ENCODE results near the gene ARHGEF26. TPM values are rescaled to one million over a fixed set of nuclear protein-coding genes. Genes with fewer than 3 reads are reported as not detected.

The ARHGEF26 gene
- total and polyA plus RNA-seq, 2 experiments from 2014 or later = 0.40 to 0.65 TPM

GRCh38 chr3:154242766-154243165, 121.6 kb downstream of the ARHGEF26 start:
- no peak for DNase-seq
- H4K20me1 ChIP-seq (ENCODE audit: insufficient read depth) = no peaks in the 10 kb centered on the region
- no peak overlapping the region for H3K9ac ChIP-seq
- H3K36me3 ChIP-seq (ENCODE audit: low read depth) = no peaks in the 10 kb centered on the region
- no peak overlapping the region for H2AFZ ChIP-seq
- no peaks in the 10 kb centered on the region for H3K27me3 ChIP-seq (replicated peaks; ENCODE audit: insufficient read depth)
- H3K4me3 ChIP-seq = no peak overlapping the region
- peaks cover 30% of the 10 kb centered on the region for H3F3A ChIP-seq (ENCODE audit: insufficient read depth)
- peaks cover 29% of the 10 kb centered on the region for H3K4me1 ChIP-seq (ENCODE audit: insufficient read depth)
- no peaks in the 10 kb centered on the region for H3K9me2 ChIP-seq (ENCODE audit: insufficient read depth)
- 79% methylated on average over 4 of the region's 4 CpGs for WGBS, 2 experiments (ENCODE audit: low coverage in 1 of 2, low lambda C conversion rate in 2 of 2, missing lambda C conversion rate in 2 of 2)
- no peaks in the 10 kb centered on the region for H3K79me2 ChIP-seq (ENCODE audit: insufficient read depth)
- no peak for TF ChIP-seq EZH2phosphoT487 (IDR thresholded peaks at IDR 0.05; ENCODE audit: insufficient read depth, low read depth)
- TF ChIP-seq EZH2 (IDR thresholded peaks at IDR 0.05; ENCODE audit: insufficient read depth, poor library complexity, severe bottlenecking) = no peak
- in situ Hi-C loops (cut with MboI) = no loop called here
- H3K9me3 ChIP-seq (ENCODE audit: low read depth) = no peaks in the 10 kb centered on the region
- peak overlapping the region; percentile 10 for H3K4me2 ChIP-seq (ENCODE audit: unreplicated experiment)
- H3K27ac ChIP-seq = peak overlapping the region; percentile 46

DNA sequence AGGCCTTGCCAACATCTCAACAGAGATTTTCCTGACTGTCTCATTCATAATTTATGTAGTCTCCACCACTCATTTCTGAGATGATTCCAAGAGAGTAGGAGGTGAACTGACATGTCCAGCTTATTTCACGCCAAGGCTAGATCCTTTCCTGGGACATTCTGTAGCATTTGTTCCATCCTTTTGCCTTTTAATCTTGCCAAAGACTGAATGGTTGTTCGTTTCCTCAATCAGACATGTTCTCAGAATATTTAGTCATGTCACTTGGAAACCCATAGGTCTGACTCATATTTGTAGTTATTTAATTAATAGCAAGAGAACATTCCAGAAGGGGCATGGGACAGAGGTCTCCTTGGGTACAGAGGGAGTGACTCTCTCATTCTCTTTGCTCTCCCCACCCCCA, 122.2 kb downstream of the ARHGEF26 start:
- TF ChIP-seq EZH2 (IDR thresholded peaks at IDR 0.05; ENCODE audit: insufficient read depth, poor library complexity, severe bottlenecking) (no peak), EZH2phosphoT487 (IDR thresholded peaks at IDR 0.05; ENCODE audit: insufficient read depth, low read depth) (no peak)
- no peaks in the 10 kb centered on the region for H4K20me1 ChIP-seq (ENCODE audit: insufficient read depth)
- H3K27ac ChIP-seq = peak overlapping the region; percentile 46
- H3K79me2 ChIP-seq (ENCODE audit: insufficient read depth) = no peaks in the 10 kb centered on the region
- no peaks in the 10 kb centered on the region for H3K27me3 ChIP-seq (replicated peaks; ENCODE audit: insufficient read depth)
- H3F3A ChIP-seq (ENCODE audit: insufficient read depth) = peaks cover 30% of the 10 kb centered on the region
- 0 to 4% methylated on average over 2 of the region's 2 CpGs for WGBS, 2 experiments (ENCODE audit: low coverage in 1 of 2, low lambda C conversion rate in 2 of 2, missing lambda C conversion rate in 2 of 2)
- no peaks in the 10 kb centered on the region for H3K9me3 ChIP-seq (ENCODE audit: low read depth)
- peak; percentile 65 for DNase-seq
- peak overlapping the region; percentile 10 for H3K4me2 ChIP-seq (ENCODE audit: unreplicated experiment)
- peak overlapping the region; percentile 29; the same call in 1 of the 2 replicates for H2AFZ ChIP-seq
- H3K4me1 ChIP-seq (ENCODE audit: insufficient read depth) = peaks cover 29% of the 10 kb centered on the region
- no peaks in the 10 kb centered on the region for H3K36me3 ChIP-seq (ENCODE audit: low read depth)
- H3K4me3 ChIP-seq = no peak overlapping the region
- in situ Hi-C loops (cut with MboI) = no loop called here
- H3K9ac ChIP-seq = no peak overlapping the region
- H3K9me2 ChIP-seq (ENCODE audit: insufficient read depth) = no peaks in the 10 kb centered on the region

- Histone ChIP-seq H2AFZ (no peak overlapping the region), H3K27me3 (replicated peaks; ENCODE audit: insufficient read depth) (no peaks in the 10 kb centered on the region), H3K36me3 (ENCODE audit: low read depth) (no peaks in the 10 kb centered on the region), H3K4me2 (ENCODE audit: unreplicated experiment) (peak overlapping the region; percentile 8), H3K4me3 (no peak overlapping the region), H3K9ac (no peak overlapping the region), H3K4me1 (ENCODE audit: insufficient read depth) (peaks cover 29% of the 10 kb centered on the region), H3K9me2 (ENCODE audit: insufficient read depth) (no peaks in the 10 kb centered on the region), H3F3A (ENCODE audit: insufficient read depth) (peaks cover 30% of the 10 kb centered on the region), H3K79me2 (ENCODE audit: insufficient read depth) (no peaks in the 10 kb centered on the region), H3K27ac (no peak overlapping the region), H4K20me1 (ENCODE audit: insufficient read depth) (no peaks in the 10 kb centered on the region), H3K9me3 (ENCODE audit: low read depth) (no peaks in the 10 kb centered on the region)
- WGBS, 2 experiments (ENCODE audit: low coverage in 1 of 2, low lambda C conversion rate in 2 of 2, missing lambda C conversion rate in 2 of 2) = 15 to 26% methylated on average over 2 of the region's 2 CpGs
- in situ Hi-C loops (cut with MboI) = no loop called here
- peak; percentile 72 for DNase-seq
- TF ChIP-seq EZH2 (IDR thresholded peaks at IDR 0.05; ENCODE audit: insufficient read depth, poor library complexity, severe bottlenecking) (no peak), EZH2phosphoT487 (IDR thresholded peaks at IDR 0.05; ENCODE audit: insufficient read depth, low read depth) (no peak)
Observed at GRCh38 chr3:154244644-154245043, 123.5 kb downstream of the ARHGEF26 start.

DNA sequence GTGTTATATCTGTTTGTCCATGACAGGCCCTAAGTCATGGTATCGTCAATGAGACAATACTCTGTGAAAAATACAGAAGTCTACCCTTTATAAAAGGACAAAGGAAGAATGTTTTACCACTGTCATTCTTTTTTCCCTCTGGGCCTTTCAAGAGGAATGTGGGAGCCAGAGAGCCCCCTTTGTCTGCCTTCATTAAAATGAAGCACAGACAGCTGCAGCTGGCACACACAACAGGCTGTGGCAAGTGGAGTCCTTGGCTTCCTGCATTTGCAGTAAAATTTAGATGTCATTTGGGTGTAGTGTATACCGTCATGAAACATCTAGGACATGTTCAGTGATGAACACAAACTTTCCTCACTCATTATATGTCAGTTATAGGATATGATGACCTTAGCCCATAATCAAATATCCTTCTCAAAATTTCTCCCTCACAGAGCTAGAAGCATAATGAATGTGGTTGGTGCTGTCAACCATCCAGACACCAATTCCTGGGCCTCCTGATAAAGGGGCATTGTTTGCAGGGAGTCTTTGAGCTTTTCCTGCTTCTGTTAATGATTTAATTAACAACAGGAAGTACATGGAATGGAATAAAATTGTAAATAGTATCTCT, 126.7 kb downstream of the ARHGEF26 start:
- Histone ChIP-seq H3K36me3 (ENCODE audit: low read depth) (no peaks in the 10 kb centered on the region), H4K20me1 (ENCODE audit: insufficient read depth) (no peaks in the 10 kb centered on the region), H3K79me2 (ENCODE audit: insufficient read depth) (no peaks in the 10 kb centered on the region), H3F3A (ENCODE audit: insufficient read depth) (peaks cover 20% of the 10 kb centered on the region), H3K4me3 (no peak overlapping the region), H3K4me1 (ENCODE audit: insufficient read depth) (peaks cover 25% of the 10 kb centered on the region), H3K27me3 (replicated peaks; ENCODE audit: insufficient read depth) (no peaks in the 10 kb centered on the region), H3K9me3 (ENCODE audit: low read depth) (no peaks in the 10 kb centered on the region), H3K9me2 (ENCODE audit: insufficient read depth) (no peaks in the 10 kb centered on the region), H3K4me2 (ENCODE audit: unreplicated experiment) (no peak overlapping the region), H2AFZ (no peak overlapping the region), H3K27ac (no peak overlapping the region), H3K9ac (no peak overlapping the region)
- in situ Hi-C loops (cut with MboI) = no loop called here
- TF ChIP-seq EZH2 (IDR thresholded peaks at IDR 0.05; ENCODE audit: insufficient read depth, poor library complexity, severe bottlenecking) = no peak
- TF ChIP-seq EZH2phosphoT487 (IDR thresholded peaks at IDR 0.05; ENCODE audit: insufficient read depth, low read depth) = no peak
- 92 to 93% methylated on average over 2 of the region's 2 CpGs for WGBS, 2 experiments (ENCODE audit: low coverage in 1 of 2, low lambda C conversion rate in 2 of 2, missing lambda C conversion rate in 2 of 2)
- DNase-seq = no peak

All from GM23248 (cell line).